LNCaP clone FGC (cell line): ENCODE measurements around the gene F2.
A peak's percentile ranks its signal among the peaks of the same experiment; 100 is the strongest.
"Not testable (repeated sequence)": the region's sequence is repeated elsewhere in the genome, so short reads cannot be mapped to it uniquely, and the experiment has no call there.

Source experiments
- DNase-seq: peaks from one replicate; pipeline ENCODE4 v3.0.0-alpha.2; 2011; ENCODE audit warnings: low read depth
- H3K4me3 ChIP-seq: 2 replicates; pipeline ENCODE4 v1.5.1; 2011; ENCODE audit warnings: mild to moderate bottlenecking, low read depth, low read length, control low read depth
- TF ChIP-seq, protein P1 (sequence below): IDR thresholded peaks from 2 replicates; pipeline ENCODE4 v1.5.1; 2012; ENCODE audit warnings: mild to moderate bottlenecking; ENCODE audit not compliant: control insufficient read depth, insufficient read depth; ENCODE audit errors: extremely low read depth

Gene F2

DNA sequence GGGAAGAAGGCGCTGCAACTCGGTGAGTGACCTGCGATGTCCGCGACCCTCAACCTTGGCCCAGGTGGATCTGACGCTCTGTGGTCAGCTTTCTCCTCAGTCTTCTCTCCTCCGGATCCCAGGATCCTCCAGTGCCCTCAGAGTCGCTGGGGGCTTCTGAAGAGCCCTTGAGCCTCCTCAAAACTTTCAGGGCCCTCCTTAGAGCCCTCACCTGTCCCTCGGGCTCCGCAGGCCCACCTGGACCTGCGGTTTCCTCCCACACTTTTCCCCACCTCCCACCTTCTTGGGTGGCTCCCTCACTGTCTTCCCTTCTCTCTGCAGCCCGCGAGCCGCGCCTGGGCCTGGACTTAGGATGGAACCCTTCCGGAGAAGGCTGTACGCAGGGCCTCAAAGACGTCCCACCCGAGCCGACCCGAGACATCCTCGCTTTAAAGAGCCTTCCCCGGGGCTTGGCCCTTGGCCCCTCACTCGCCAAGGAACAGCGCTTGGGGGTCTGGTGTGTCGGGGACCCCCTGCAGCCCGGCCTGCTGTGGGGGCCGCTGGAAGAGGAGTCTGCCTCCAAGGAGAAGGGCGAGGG lies 17.8 kb upstream of the F2 start:
- TF ChIP-seq, protein P1, sequence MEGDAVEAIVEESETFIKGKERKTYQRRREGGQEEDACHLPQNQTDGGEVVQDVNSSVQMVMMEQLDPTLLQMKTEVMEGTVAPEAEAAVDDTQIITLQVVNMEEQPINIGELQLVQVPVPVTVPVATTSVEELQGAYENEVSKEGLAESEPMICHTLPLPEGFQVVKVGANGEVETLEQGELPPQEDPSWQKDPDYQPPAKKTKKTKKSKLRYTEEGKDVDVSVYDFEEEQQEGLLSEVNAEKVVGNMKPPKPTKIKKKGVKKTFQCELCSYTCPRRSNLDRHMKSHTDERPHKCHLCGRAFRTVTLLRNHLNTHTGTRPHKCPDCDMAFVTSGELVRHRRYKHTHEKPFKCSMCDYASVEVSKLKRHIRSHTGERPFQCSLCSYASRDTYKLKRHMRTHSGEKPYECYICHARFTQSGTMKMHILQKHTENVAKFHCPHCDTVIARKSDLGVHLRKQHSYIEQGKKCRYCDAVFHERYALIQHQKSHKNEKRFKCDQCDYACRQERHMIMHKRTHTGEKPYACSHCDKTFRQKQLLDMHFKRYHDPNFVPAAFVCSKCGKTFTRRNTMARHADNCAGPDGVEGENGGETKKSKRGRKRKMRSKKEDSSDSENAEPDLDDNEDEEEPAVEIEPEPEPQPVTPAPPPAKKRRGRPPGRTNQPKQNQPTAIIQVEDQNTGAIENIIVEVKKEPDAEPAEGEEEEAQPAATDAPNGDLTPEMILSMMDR = no peak
- DNase-seq = no peak
- H3K4me3 ChIP-seq = peak overlapping the region; percentile 100

DNA sequence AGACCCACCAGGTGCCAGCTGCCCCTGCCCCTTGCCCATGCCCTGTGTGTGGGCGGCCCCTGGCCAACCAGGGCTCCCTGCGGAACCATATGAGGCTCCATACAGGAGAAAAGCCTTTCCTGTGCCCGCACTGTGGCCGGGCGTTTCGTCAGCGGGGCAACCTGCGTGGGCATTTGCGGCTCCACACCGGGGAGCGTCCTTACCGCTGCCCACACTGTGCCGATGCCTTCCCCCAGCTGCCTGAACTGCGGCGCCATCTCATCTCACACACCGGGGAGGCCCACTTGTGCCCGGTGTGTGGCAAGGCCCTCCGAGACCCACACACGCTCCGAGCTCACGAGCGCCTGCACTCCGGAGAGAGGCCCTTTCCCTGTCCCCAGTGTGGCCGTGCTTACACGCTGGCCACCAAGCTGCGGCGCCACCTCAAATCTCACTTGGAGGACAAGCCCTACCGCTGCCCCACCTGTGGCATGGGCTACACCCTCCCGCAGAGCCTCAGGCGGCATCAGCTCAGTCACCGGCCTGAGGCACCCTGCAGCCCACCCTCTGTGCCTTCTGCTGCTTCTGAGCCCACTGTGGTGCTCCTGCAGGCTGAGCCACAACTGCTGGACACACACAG lies 13.8 kb upstream of the F2 start:
- DNase-seq = no peak
- TF ChIP-seq, protein P1 = no peak

DNA sequence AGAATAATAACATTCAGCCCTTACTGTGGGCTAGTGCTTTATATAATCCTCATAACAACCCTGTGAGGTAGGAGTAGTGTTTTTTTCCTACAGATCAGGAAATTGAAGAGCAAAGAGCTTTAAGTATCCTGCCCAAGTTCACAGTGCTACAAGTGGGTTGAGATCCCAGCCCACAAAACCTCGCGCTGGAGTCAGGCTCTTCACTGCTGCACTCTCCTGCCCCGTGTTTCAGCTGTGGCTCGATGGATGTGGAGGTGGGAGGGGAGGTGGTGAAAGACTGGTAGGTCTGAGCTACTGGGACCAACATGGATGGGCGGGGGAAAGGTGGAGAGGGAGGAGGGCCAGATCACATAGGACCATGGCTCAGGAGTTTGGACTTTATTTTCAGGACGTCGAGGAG lies 12.1 kb upstream of the F2 start:
- no peak overlapping the region for H3K4me3 ChIP-seq
- TF ChIP-seq, protein P1 = no peak
- no peak for DNase-seq

More for the DNA sequence above, 13.8 kb upstream of the F2 start:
- no peak overlapping the region for H3K4me3 ChIP-seq

DNA sequence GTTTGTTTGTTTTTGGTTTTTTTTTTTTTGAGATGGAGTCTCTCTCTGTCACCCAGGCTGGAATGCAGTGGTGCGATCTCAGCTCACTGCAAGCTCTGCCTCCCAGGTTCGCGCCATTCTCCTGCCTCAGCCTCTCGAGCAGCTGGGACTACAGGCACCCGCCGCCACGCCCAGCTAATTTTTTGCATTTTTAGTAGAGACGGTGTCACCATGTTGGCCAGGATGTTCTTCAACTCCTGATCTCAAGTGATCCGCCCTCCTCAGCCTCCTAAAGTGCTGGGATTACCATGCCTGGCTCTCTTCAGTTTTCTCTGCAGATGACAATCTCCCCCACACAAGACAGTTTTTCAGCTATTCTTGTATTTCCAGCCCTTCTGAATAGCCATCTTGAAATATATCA lies 9.7 kb upstream of the F2 start:
- not testable (repeated sequence) for H3K4me3 ChIP-seq, DNase-seq

DNA sequence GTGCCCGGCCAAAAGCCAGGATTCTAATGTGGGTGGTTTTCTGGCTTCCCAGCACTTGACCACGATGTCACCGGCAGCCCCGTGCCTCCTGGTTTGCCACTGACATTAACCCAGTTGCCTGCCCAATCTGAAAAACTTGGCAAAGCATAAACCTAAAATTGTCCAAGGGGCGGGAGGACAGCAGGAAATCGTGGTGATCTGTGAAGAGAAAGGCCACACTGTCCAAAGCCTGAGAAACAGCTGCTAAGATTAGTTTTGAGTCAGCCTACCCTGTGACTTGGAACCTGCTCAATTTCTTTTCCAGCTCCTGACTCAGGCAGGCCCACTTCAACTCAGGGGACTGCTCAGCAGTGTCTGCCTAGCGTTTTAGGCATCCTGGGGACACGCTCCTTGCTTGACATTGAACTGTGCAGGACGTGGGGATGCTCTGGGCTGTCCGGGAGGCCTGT lies 8.2 kb upstream of the F2 start:
- DNase-seq = no peak
- H3K4me3 ChIP-seq = no peak overlapping the region
- TF ChIP-seq, protein P1 = no peak

DNA sequence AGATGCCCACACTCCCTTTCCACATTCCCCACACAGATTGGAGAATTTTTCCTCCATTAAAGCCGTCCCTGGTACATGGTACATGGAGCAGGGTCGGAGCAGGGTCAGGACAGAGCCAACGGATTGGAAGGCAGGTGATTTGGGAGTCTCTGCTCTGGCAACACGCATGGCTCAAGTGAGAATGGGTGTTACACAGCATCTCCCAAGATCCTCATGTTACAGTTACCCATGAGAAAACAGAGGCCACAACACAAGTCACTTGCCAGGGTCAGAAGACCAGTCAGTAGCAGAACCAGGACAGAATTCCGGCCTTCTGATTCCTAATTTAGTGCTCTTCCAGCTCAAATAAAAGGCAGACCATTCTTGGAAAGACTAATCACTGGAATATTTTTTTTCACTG lies 7.7 kb upstream of the F2 start:
- H3K4me3 ChIP-seq = no peak overlapping the region
- DNase-seq = no peak
- TF ChIP-seq, protein P1 = no peak

DNA sequence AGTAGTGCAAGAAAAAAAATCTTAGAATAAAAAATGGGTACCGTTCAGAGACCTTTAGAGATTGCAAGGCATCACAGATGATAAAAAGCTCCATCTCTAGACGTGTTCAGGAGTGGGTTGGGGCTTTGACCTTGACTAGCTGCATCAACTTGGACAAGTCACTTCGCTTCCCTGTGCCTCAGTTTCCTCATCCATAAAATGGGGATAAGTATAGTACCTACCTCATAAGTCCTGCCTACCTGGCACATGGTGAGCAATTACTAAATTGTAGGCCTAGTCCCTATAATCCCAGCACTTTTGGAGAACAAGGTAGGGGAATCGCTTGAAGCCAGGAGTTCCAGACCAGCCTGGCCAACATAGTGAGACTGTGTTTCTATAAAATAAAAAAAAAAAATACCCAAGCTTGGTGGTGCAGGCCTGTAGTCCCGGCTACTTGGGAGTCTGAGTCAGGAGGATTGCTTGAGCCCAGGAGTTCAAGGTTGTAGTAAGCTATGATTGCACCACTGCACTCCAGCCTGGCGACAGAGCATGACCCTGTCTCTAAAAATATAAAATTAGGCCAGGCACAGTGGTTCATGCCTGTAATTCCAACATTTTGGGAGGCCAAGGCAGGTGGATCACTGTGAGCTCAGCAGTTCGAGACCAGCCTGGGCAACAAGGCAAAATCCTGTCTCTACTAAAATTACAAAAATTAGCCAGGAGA lies 6.0 kb upstream of the F2 start:
- H3K4me3 ChIP-seq = no peak overlapping the region
- TF ChIP-seq, protein P1 = no peak
- DNase-seq = no peak

DNA sequence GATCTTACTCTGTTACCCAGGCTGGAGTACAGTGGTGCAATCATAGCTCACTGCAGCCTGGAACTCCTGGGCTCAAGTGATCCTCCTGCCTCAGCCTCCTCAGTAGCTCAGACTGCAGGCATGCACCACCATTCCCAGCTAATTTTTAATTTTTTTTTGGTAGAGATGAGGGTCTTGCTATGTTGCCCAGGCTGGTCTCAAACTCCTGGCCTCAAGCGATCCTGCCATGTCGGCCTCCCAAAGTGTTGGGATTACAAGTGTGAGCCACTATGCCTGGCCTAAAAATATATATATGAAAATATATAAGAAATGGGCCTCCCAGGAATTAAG lies 1.2 kb upstream of the F2 start:
- not testable (repeated sequence) for H3K4me3 ChIP-seq, DNase-seq
